Liver (tissue), 9 donors: ENCODE results near the gene TGFBR3. TPM values are rescaled to one million over a fixed set of nuclear protein-coding genes. Genes with fewer than 3 reads are reported as not detected.

Experiments
- DNase-seq: peaks from one replicate; pipeline ENCODE4 v3.0.0-alpha.2; 2017; ENCODE audit warnings: low spot score
- H3K27ac ChIP-seq, 2 donors: one replicate each; pipeline ENCODE4 v1.7.0; 2013; ENCODE audit warnings: inconsistent platforms in 2 of 2, low read length in 2 of 2, control low read depth in 1 of 2, low read depth in 1 of 2, mild to moderate bottlenecking in 1 of 2
- H3K27me3 ChIP-seq, 4 donors: one replicate each; pipeline versions ENCODE4 v1.6.1 to v1.7.0; 2013; ENCODE audit warnings: low read length in 3 of 4, inconsistent platforms in 1 of 4, mild to moderate bottlenecking in 1 of 4, moderate library complexity in 1 of 4; ENCODE audit not compliant: control insufficient read depth in 4 of 4, insufficient read depth in 4 of 4
- H3K36me3 ChIP-seq, 4 donors: one replicate each; pipeline versions ENCODE4 v1.6.1 to v1.7.0; 2013; ENCODE audit warnings: low read length in 3 of 4, mild to moderate bottlenecking in 3 of 4, low read depth in 1 of 4, moderate library complexity in 1 of 4; ENCODE audit not compliant: control insufficient read depth in 4 of 4, insufficient read depth in 3 of 4
- H3K4me1 ChIP-seq, 4 donors: one replicate each; pipeline versions ENCODE4 v1.6.1 to v1.7.0; 2013; ENCODE audit warnings: low read length in 3 of 4, mild to moderate bottlenecking in 3 of 4, moderate library complexity in 1 of 4; ENCODE audit not compliant: control insufficient read depth in 4 of 4, insufficient read depth in 4 of 4
- H3K4me3 ChIP-seq, 3 donors: one replicate each; pipeline versions ENCODE4 v1.6.1 to v1.7.0; 2013; ENCODE audit warnings: low read length in 3 of 3, control low read depth in 1 of 3, low read depth in 1 of 3, mild to moderate bottlenecking in 1 of 3
- H3K9ac ChIP-seq, 2 donors: one replicate each; pipeline ENCODE4 v1.7.0; 2013; ENCODE audit warnings: low read length in 2 of 2, mild to moderate bottlenecking in 2 of 2, moderate library complexity in 2 of 2, control low read depth in 1 of 2, low read depth in 1 of 2
- H3K9me3 ChIP-seq, 4 donors: one replicate each; pipeline versions ENCODE4 v1.6.1 to v1.7.0; 2013; ENCODE audit warnings: low read length in 3 of 4; ENCODE audit not compliant: control insufficient read depth in 4 of 4
- EGR1 ChIP-seq, 2 donors: IDR thresholded peaks; 2 replicates each; pipeline ENCODE4 v1.6.1; 2016 to 2018; ENCODE audit warnings: antibody characterized with exemption in 2 of 2, low read depth in 2 of 2
- FOXA1 ChIP-seq: IDR thresholded peaks from 2 replicates; pipeline ENCODE4 v1.6.1; 2016; ENCODE audit warnings: antibody characterized with exemption
- GABPA ChIP-seq, 2 donors: IDR thresholded peaks in 1 of 2; conservative IDR thresholded peaks in 1 of 2; 2 replicates each; pipeline ENCODE4 v1.6.1; 2016; ENCODE audit warnings: antibody characterized with exemption in 2 of 2, mild to moderate bottlenecking in 1 of 2, moderate library complexity in 1 of 2
- HNF4A ChIP-seq, 2 donors: conservative IDR thresholded peaks; 2 replicates each; pipeline ENCODE4 v1.6.1; 2016; ENCODE audit warnings: antibody characterized with exemption in 2 of 2, mild to moderate bottlenecking in 2 of 2
- JUND ChIP-seq, 2 donors: IDR thresholded peaks; 2 replicates each; pipeline ENCODE4 v1.6.1; 2016; ENCODE audit warnings: antibody characterized with exemption in 2 of 2
- RAD21 ChIP-seq, 2 donors: IDR thresholded peaks; 2 replicates each; pipeline ENCODE4 v1.6.1; 2016; ENCODE audit warnings: antibody characterized with exemption in 2 of 2, mild to moderate bottlenecking in 2 of 2
- SP1 ChIP-seq: IDR thresholded peaks from 2 replicates; pipeline ENCODE4 v1.6.1; 2018; ENCODE audit warnings: antibody characterized with exemption, mild to moderate bottlenecking
- TAF1 ChIP-seq: conservative IDR thresholded peaks from 2 replicates; pipeline ENCODE4 v1.6.1; 2016; ENCODE audit warnings: antibody characterized with exemption, mild to moderate bottlenecking
- YY1 ChIP-seq: IDR thresholded peaks from 2 replicates; pipeline ENCODE4 v1.6.1; 2016; ENCODE audit warnings: antibody characterized with exemption, mild to moderate bottlenecking
- WGBS: extraction: QIAGEN DNeasy Blood & Tissue Kit; methylation state at CpG from one replicate; pipeline ENCODE4 v1.1.7; 2013; 5-methylcytosine and 5-hydroxymethylcytosine counted together
- polyA plus RNA-seq, 2 donors: library from polyadenylated mRNA; stranded (reverse) in 1 of 2; unstranded in 1 of 2; fragments of 200-250 nt in 1 of 2; fragments of >200 nt in 1 of 2; fragmentation: Nextera tagmentation in 1 of 2; extraction: Ambion mirVana in 1 of 2; gene quantifications; one replicate each; pipeline versions ENCODE4 v1.2.1 to v1.2.3, GENCODE V29; 2013 to 2015
- total RNA-seq, 2 donors: library from RNA; depleted of rRNA; stranded (reverse); fragments of >200 nt; gene quantifications; one replicate each; pipeline ENCODE4 v1.2.3, GENCODE V29; 2014
- TF ChIP-seq, protein P1 (sequence below): IDR thresholded peaks from 2 replicates; pipeline ENCODE4 v1.6.1; 2016; ENCODE audit warnings: antibody characterized with exemption
- TF ChIP-seq, protein P2 (sequence below): IDR thresholded peaks from 2 replicates; pipeline ENCODE4 v1.6.1; 2016; ENCODE audit warnings: antibody characterized with exemption
- donor health status: healthy.
- donor health status: healthy.
- donor health status: healthy.
- donor health status: healthy.
- donor health status: healthy.

TGFBR3 gene
- total and polyA plus RNA-seq, 4 donors = 6.1 to 19.3 (median 9.9) TPM

DNA sequence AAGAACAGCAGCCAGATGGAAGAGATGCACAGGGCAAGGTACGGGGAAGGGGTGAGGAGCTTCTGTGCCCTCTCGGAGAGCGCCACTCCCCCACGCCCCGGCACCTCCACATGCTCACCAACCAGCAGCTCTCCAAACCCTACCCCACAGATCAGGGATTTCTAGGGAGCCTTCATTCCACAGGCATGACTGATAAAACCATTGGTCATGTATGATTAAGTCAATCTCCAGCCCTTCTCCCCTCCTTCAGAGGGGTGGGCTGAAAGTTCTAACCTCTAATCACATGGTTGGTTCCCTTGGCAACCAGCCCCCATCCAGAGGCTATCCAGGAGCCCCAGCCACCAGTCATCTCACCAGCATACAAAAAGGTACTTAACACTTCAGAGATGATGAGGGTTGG is 144.7 kb downstream of the TGFBR3 start:
- Histone ChIP-seq H3K27ac (no peak overlapping the region), H3K4me1 (peaks cover 2 to 40% (median 23%) of the 10 kb centered on the region in 4 donors)
- TF ChIP-seq GABPA (IDR thresholded peaks at IDR 0.05 in 1 of 2, conservative IDR thresholded peaks at IDR 0.05 in 1 of 2) = no peak
- TF ChIP-seq TAF1 = no peak

DNA sequence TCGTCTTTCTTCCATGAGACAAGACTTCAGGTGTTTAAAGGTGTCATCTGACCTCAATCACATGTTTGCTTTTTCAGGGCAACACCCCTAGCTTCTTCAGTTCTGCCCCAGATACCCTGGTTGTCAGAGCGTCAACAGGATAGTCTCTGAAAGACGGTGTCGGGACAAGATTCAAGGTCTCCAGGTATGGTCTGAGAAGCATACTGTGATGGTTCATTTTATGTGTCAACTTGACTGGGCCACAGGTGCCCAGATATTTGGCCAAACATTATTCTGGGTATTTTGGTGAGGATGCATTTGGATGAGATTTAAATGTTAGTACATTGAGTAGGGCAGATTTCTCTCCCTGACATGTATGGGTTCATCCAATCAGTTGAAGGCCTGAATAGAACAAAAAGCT is 148.3 kb downstream of the TGFBR3 start:
- Histone ChIP-seq H3K9ac (no peak overlapping the region), H3K4me1 (peaks cover 2 to 31% (median 22%) of the 10 kb centered on the region in 4 donors), H3K36me3 (peaks cover 0 to 5% (median 4%) of the 10 kb centered on the region in 4 donors), H3K4me3 (no peak overlapping the region), H3K27ac (peak overlapping the region; percentile 77 to 86), H3K9me3 (no peaks in the 10 kb centered on the region), H3K27me3 (no peaks in the 10 kb centered on the region)
- no peak for DNase-seq
- WGBS = 98% methylated on average over 4 of the region's 4 CpGs
- TF ChIP-seq FOXA1 (no peak), YY1 (no peak), TAF1 (no peak), EGR1 (IDR thresholded peaks at IDR 0.05; ENCODE audit: low read depth in 2 of 2) (no peak), JUND (IDR thresholded peaks at IDR 0.05) (no peak), SP1 (no peak), HNF4A (conservative IDR thresholded peaks at IDR 0.05) (no peak)
- TF ChIP-seq, protein P1, sequence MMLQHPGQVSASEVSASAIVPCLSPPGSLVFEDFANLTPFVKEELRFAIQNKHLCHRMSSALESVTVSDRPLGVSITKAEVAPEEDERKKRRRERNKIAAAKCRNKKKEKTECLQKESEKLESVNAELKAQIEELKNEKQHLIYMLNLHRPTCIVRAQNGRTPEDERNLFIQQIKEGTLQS = no peak

More for the DNA sequence above, 144.7 kb downstream of the TGFBR3 start:
- H3K9me3 ChIP-seq = no peaks in the 10 kb centered on the region
- WGBS = 99% methylated on average over 5 of the region's 5 CpGs
- no peak overlapping the region for H3K9ac ChIP-seq
- DNase-seq = no peak
- no peaks in the 10 kb centered on the region for H3K27me3 ChIP-seq
- H3K36me3 ChIP-seq = peaks cover 0 to 5% (median 2%) of the 10 kb centered on the region in 4 donors
- no peak overlapping the region for H3K4me3 ChIP-seq

DNA sequence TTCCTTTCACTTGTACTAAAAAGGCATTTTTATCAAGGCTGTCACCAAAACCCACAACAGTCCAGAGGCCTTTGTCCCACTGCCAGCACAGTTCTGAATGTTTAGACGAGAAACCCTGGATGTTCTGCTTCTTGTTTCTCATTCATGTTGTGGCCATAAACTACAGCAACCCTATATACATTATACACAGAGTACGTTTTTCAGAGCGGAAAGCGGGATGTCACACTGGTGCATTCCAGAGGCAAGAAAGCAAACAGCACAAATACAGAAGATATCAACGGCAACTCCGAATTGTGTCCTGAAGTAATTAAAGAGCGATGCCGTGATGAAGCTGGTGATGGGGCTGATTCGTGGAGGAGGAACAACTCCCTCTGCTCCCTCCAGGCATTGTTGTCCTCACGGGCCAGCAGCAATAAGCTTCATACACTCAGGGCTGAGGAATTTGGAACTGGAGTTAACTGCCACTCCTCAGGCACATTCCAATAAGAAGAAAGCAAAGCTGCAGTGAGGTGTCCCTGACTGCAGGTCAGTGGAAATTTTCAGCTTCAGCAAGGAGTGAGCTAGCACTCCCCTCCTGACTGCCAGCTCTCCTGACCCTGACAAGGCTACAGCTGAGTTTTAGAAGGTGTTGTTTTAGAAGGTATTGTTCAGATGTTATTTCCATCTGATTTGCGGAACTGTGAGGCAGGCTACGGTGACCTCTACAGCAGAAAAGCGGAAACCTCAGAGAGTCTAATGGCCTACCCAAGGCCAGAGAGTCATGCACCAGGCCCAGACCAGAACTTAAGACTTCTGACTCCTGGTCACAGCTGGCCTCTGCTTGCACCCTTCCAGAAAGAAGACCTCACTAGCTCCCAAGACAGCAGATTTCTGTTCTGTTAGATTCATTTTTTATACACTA is 149.0 kb downstream of the TGFBR3 start:
- no peak for DNase-seq
- Histone ChIP-seq H3K27ac (peak overlapping the region; percentile 77 to 86), H3K9ac (peak overlapping the region in 1 of 2 donors; percentile 40), H3K4me3 (no peak overlapping the region), H3K9me3 (no peaks in the 10 kb centered on the region), H3K27me3 (no peaks in the 10 kb centered on the region), H3K4me1 (peaks cover 4 to 36% (median 27%) of the 10 kb centered on the region in 4 donors), H3K36me3 (peaks cover 0 to 5% (median 4%) of the 10 kb centered on the region in 4 donors)
- 61% methylated on average over 13 of the region's 13 CpGs for WGBS
- TF ChIP-seq RAD21 (IDR thresholded peaks at IDR 0.05) = peak; percentile 8 to 10
- TF ChIP-seq, protein P2, sequence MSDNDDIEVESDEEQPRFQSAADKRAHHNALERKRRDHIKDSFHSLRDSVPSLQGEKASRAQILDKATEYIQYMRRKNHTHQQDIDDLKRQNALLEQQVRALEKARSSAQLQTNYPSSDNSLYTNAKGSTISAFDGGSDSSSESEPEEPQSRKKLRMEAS = no peak
- peak in 1 of 2 donors; percentile 36 for TF ChIP-seq HNF4A (conservative IDR thresholded peaks at IDR 0.05)

DNA sequence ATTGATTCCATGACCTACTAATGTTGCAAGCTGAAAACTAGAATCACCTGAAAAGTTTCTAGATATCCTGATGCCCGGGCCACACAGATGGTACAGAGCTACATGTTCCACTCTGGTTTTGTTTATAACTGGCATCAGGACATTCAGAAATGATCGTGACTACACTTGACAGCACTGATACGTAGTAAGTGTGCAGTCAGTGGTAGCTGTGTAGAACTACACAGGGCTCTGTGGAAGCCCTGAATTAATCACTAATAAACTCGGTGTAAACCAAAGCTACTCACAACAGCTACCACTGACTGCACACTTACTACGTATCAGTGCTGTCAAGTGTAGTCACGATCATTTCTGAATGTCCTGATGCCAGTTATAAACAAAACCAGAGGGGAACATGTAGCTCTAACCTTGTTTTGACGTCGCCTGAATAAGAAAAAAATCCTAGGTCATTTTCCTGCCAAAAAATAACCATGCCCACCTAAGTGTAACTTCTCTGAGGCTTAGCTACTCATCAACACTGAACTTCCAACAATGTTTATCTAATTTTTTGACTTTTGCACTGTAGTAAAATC is 149.7 kb downstream of the TGFBR3 start:
- H3K4me1 ChIP-seq = peaks cover 11 to 43% (median 34%) of the 10 kb centered on the region in 4 donors

More for the DNA sequence above, 149.7 kb downstream of the TGFBR3 start:
- no peaks in the 10 kb centered on the region for H3K9me3 ChIP-seq
- peak overlapping the region; percentile 77 to 86 for H3K27ac ChIP-seq
- H3K36me3 ChIP-seq = peaks cover 0 to 5% (median 4%) of the 10 kb centered on the region in 4 donors
- WGBS = 32% methylated on average over 8 of the region's 8 CpGs
- no peaks in the 10 kb centered on the region for H3K27me3 ChIP-seq
- TF ChIP-seq YY1 = no peak
- DNase-seq = no peak
- H3K9ac ChIP-seq = peak overlapping the region in 1 of 2 donors; percentile 60
- H3K4me3 ChIP-seq = no peak overlapping the region
